AG09319 (cell line): ENCODE data around the gene HAAO.
A peak's percentile ranks its signal among the peaks of the same experiment; 100 is the strongest.
"Not testable (repeated sequence)": the region's sequence is repeated elsewhere in the genome, so short reads cannot be mapped to it uniquely, and the experiment has no call there.

Source experiments
- DNase-seq: peaks from one replicate; pipeline ENCODE4 v3.0.0-alpha.2; 2010; ENCODE audit warnings: low read depth; ENCODE audit errors: extremely low read depth
- CTCF ChIP-seq: IDR thresholded peaks from 2 replicates; pipeline ENCODE4 v1.5.1; 2011; ENCODE audit warnings: low read depth, mild to moderate bottlenecking, inconsistent platforms, low read length, moderate library complexity

The HAAO gene

DNA sequence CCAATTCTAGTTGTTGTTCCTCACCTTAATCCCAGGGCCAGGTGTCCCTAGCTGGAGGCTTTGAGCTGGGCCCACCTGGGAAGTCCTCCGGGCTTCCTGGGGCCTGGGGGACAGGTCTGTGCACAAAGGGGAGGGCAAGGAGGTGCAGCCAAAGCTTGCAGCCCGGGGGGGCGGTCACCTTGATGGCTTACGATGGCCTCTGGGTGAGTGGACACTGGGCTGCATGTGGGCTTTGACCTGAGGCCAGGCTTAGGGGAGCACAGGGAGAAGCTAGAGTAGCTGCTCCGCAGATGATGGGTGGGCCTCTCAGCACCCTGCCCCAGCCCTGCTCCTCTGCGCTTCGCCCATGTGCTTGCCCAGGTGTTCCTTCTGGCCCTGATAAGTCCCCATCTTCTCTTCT lies 41.8 kb upstream of the HAAO start:
- DNase-seq: no peak
- no peak for TF ChIP-seq CTCF

- no peak for DNase-seq
- no peak for TF ChIP-seq CTCF
Observed at GRCh38 chr2:42832289-42832634, 39.9 kb upstream of the HAAO start.

- not testable (repeated sequence) for DNase-seq
Observed at GRCh38 chr2:42831575-42832288, 39.3 kb upstream of the HAAO start.

DNA sequence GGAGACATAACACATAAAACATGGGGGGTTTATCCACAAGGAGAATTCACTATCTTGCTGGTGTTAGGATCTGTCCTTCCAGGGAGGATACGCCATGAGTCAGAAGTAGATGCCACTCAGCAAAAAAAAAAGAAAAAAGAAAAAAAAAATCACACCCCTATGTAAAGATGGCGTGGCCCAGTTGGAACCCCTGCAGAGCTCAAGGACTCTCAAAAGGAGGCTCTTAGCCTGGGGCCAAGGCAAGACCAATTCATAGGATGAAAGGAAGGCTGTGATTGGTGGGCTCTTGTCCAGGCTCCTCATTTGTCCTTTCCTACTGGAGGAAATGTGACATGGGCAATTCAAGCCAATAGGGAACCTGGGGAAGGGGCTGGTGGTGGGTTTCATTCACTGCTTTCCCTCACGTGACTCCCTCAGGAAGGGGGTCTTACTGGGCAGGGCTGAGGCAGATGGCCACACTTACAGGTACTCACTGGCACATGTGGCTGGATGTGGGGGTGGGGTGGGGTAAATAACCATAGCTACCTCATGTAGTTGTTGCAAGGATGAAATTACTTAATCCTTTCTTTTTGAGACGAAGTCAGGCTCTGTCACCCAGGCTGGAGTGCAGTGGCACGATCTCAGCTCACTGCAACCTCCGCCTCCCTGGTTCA lies 38.7 kb upstream of the HAAO start:
- TF ChIP-seq CTCF: no peak
- no peak for DNase-seq

GRCh38 chr2:42829671-42830440 lies 37.5 kb upstream of the HAAO start:
- DNase-seq: no peak
- TF ChIP-seq CTCF: no peak

- no peak for DNase-seq
- TF ChIP-seq CTCF: peak; percentile 81
Observed at GRCh38 chr2:42828487-42829425, 36.4 kb upstream of the HAAO start.
